ENCODE results near the gene WNT3A.

- no peak for TF ChIP-seq CTCF (conservative IDR thresholded peaks at IDR 0.05; ENCODE audit: low read depth, low read length)
- TF ChIP-seq POLR2A (IDR thresholded peaks at IDR 0.05; ENCODE audit: low read depth, low read length): no peak
- no peak for TF ChIP-seq CEBPB (IDR thresholded peaks at IDR 0.05; ENCODE audit: low read depth, low read length)
- TF ChIP-seq FOS (IDR thresholded peaks at IDR 0.05; ENCODE audit: low read depth, low read length): no peak
- no peak for TF ChIP-seq CHD1 (IDR thresholded peaks at IDR 0.05; ENCODE audit: low read depth, low read length)
- TF ChIP-seq MAFK (IDR thresholded peaks at IDR 0.05; ENCODE audit: low read depth, low read length): no peak
- TF ChIP-seq USF2 (IDR thresholded peaks at IDR 0.05; ENCODE audit: low read depth, low read length): no peak
- no peak for TF ChIP-seq SMC3 (IDR thresholded peaks at IDR 0.05; ENCODE audit: low read depth, low read length)
- no peak for TF ChIP-seq MAZ (IDR thresholded peaks at IDR 0.05; ENCODE audit: borderline replicate concordance, low read depth, low read length)
- no peak for TF ChIP-seq RFX5 (IDR thresholded peaks at IDR 0.05; ENCODE audit: low read depth, low read length)
These were observed 58.9 kb downstream of the WNT3A start for GRCh38 chr1:228065543-228066347.
